HG03571 (cell line): Measurements from ENCODE around the gene ZNF532.
"Not testable (repeated sequence)": the region's sequence is repeated elsewhere in the genome, so short reads cannot be mapped to it uniquely, and the experiment has no call there.

ENCODE experiments used
- ATAC-seq: cut with Tn5 transposase; IDR thresholded peaks from one replicate; pipeline ENCODE4 v1.9.1; 2021; ENCODE audit not compliant: unreplicated experiment

ZNF532 gene

GRCh38 chr18:58850786-58851469 is 13.7 kb upstream of the ZNF532 start:
- ATAC-seq, result no peak

- no peak for ATAC-seq
Measured at GRCh38 chr18:58851856-58852255, 12.8 kb upstream of the ZNF532 start.

- ATAC-seq, result no peak
Measured at GRCh38 chr18:58852629-58853028, 12.0 kb upstream of the ZNF532 start.

GRCh38 chr18:58853561-58853960 is 11.1 kb upstream of the ZNF532 start:
- ATAC-seq, result no peak

- ATAC-seq, result not testable (repeated sequence)
Measured at GRCh38 chr18:58855521-58855920, 9.2 kb upstream of the ZNF532 start.

GRCh38 chr18:58856881-58857280 is 7.8 kb upstream of the ZNF532 start:
- ATAC-seq, result no peak

- no peak for ATAC-seq
Measured at GRCh38 chr18:58858591-58859468, 5.8 kb upstream of the ZNF532 start.

- no peak for ATAC-seq
Measured at GRCh38 chr18:58859907-58860306, 4.8 kb upstream of the ZNF532 start.

- no peak for ATAC-seq
Measured at GRCh38 chr18:58860747-58861231, 3.9 kb upstream of the ZNF532 start.

GRCh38 chr18:58861353-58861752 is 3.3 kb upstream of the ZNF532 start:
- ATAC-seq, result no peak

- ATAC-seq, result no peak
Measured at GRCh38 chr18:58861861-58862301, 2.8 kb upstream of the ZNF532 start.

- ATAC-seq, result no peak
Measured at GRCh38 chr18:58862356-58862755, 2.3 kb upstream of the ZNF532 start.

GRCh38 chr18:58862851-58863538 is 1.7 kb upstream of the ZNF532 start:
- ATAC-seq, result no peak

- ATAC-seq, result no peak
Measured at GRCh38 chr18:58863539-58864145, 1.0 kb upstream of the ZNF532 start.

- no peak for ATAC-seq
Measured at GRCh38 chr18:58865033-58865590, 435 bp downstream of the ZNF532 start.

- no peak for ATAC-seq
Measured at GRCh38 chr18:58865701-58866065, 1.0 kb downstream of the ZNF532 start.

GRCh38 chr18:58866066-58866772 is 1.5 kb downstream of the ZNF532 start:
- ATAC-seq, result no peak

GRCh38 chr18:58866773-58867150 is 2.1 kb downstream of the ZNF532 start:
- no peak for ATAC-seq

- no peak for ATAC-seq
Measured at GRCh38 chr18:58867281-58867961, 2.7 kb downstream of the ZNF532 start.

GRCh38 chr18:58868440-58868839 is 3.8 kb downstream of the ZNF532 start:
- no peak for ATAC-seq
